HEK293 (cell line): ENCODE data around the gene TMIGD2.

Experiments
- CTCF ChIA-PET: fragments of 350-600 bp; formaldehyde crosslinking; extraction: SDS; loops from one replicate; lab custom pipeline; 2021; ENCODE audit warnings: antibody characterized with exemption; lab: Yijun Ruan, JAX
- POLR2A ChIA-PET: fragments of 300-600 bp; formaldehyde crosslinking; extraction: SDS; loops from one replicate; lab custom pipeline; 2020; ENCODE audit warnings: antibody characterized with exemption, inconsistent platforms; lab: Yijun Ruan, JAX
- H3K27ac ChIP-seq: fragments of 200-500 bp; sonication (Bioruptor generic); 2 replicates; pipeline ENCODE4 v1.5.1; 2014; ENCODE audit warnings: low read depth, low read length, control low read depth, inconsistent platforms; ENCODE audit errors: extremely low read depth
- H3K36me3 ChIP-seq, 2 experiments: fragments of 200-500 bp in 1 of 2; sonication (Bioruptor generic) in 1 of 2; 1 replicate in 1 of 2; 2 replicates in 1 of 2; pipeline ENCODE4 v1.5.1; 2014 to 2017; ENCODE audit warnings: inconsistent platforms in 2 of 2, low read length in 2 of 2; ENCODE audit not compliant: control insufficient read depth in 2 of 2, insufficient read depth in 1 of 2
- H3K4me1 ChIP-seq: fragments of 200-500 bp; sonication (Bioruptor generic); 2 replicates; pipeline ENCODE4 v1.5.1; 2014; ENCODE audit warnings: mild to moderate bottlenecking, low read length, inconsistent platforms; ENCODE audit not compliant: control insufficient read depth, insufficient read depth
- H3K4me3 ChIP-seq: 2 replicates; pipeline ENCODE4 v1.5.1; 2011; ENCODE audit warnings: low read depth, mild to moderate bottlenecking, control low read depth, low read length, moderate library complexity
- H3K9me3 ChIP-seq: fragments of 200-500 bp; sonication (Bioruptor generic); 2 replicates; pipeline ENCODE4 v1.5.1; 2014; ENCODE audit warnings: low read depth, low read length, inconsistent platforms; ENCODE audit not compliant: control insufficient read depth, insufficient read depth
- EGR2 ChIP-seq: fragments of 450-650 bp; formaldehyde crosslinking; IDR thresholded peaks from 2 replicates; pipeline ENCODE4 v1.5.1; 2016; ENCODE audit warnings: low read depth, missing biosample characterization, missing genetic modification characterization
- GFI1B ChIP-seq: fragments of 450-650 bp; formaldehyde crosslinking; IDR thresholded peaks from 2 replicates; pipeline ENCODE4 v1.5.1; 2016; ENCODE audit warnings: missing biosample characterization, missing genetic modification characterization
- ZNF10 ChIP-seq: fragments of 450-650 bp; formaldehyde crosslinking; IDR thresholded peaks from 2 replicates; pipeline ENCODE4 v1.5.1; 2017; ENCODE audit warnings: missing biosample characterization, missing genetic modification characterization
- ZNF121 ChIP-seq: fragments of 450-650 bp; formaldehyde crosslinking; IDR thresholded peaks from 2 replicates; pipeline ENCODE4 v1.5.1; 2016; ENCODE audit warnings: missing biosample characterization, missing genetic modification characterization
- ZNF169 ChIP-seq: fragments of 450-650 bp; formaldehyde crosslinking; IDR thresholded peaks from 2 replicates; pipeline ENCODE4 v1.5.1; 2016; ENCODE audit warnings: missing biosample characterization, missing genetic modification characterization
- ZNF174 ChIP-seq: fragments of 450-650 bp; formaldehyde crosslinking; IDR thresholded peaks from 2 replicates; pipeline ENCODE4 v1.5.0; 2017; ENCODE audit warnings: missing biosample characterization, mild to moderate bottlenecking, missing genetic modification characterization
- ZNF19 ChIP-seq: fragments of 450-650 bp; formaldehyde crosslinking; IDR thresholded peaks from 2 replicates; pipeline ENCODE4; 2016; ENCODE audit warnings: missing biosample characterization, missing genetic modification characterization, low read depth
- ZNF202 ChIP-seq: fragments of 450-650 bp; formaldehyde crosslinking; IDR thresholded peaks from 2 replicates; pipeline ENCODE4 v1.5.1; 2016; ENCODE audit warnings: missing biosample characterization, missing genetic modification characterization, borderline replicate concordance
- ZNF391 ChIP-seq: fragments of 450-650 bp; formaldehyde crosslinking; IDR thresholded peaks from 2 replicates; pipeline ENCODE4 v1.5.1; 2016; ENCODE audit warnings: low read depth, missing biosample characterization, missing genetic modification characterization, borderline replicate concordance
- ZNF416 ChIP-seq: fragments of 450-650 bp; formaldehyde crosslinking; IDR thresholded peaks from 2 replicates; pipeline ENCODE4 v1.5.1; 2016; ENCODE audit warnings: missing biosample characterization, missing genetic modification characterization
- ZNF549 ChIP-seq: fragments of 450-650 bp; IDR thresholded peaks from 2 replicates; pipeline ENCODE4 v1.5.1; 2018; ENCODE audit warnings: missing biosample characterization, missing genetic modification characterization, mild to moderate bottlenecking, inconsistent platforms, moderate library complexity
- ZNF558 ChIP-seq: fragments of 450-650 bp; formaldehyde crosslinking; IDR thresholded peaks from 2 replicates; pipeline ENCODE4 v1.5.1; 2016; ENCODE audit warnings: missing biosample characterization, missing genetic modification characterization
- ZNF600 ChIP-seq: fragments of 450-650 bp; formaldehyde crosslinking; IDR thresholded peaks from 2 replicates; pipeline ENCODE4 v1.5.1; 2016; ENCODE audit warnings: missing biosample characterization, missing genetic modification characterization
- ZNF621 ChIP-seq: fragments of 450-650 bp; formaldehyde crosslinking; IDR thresholded peaks from 2 replicates; pipeline ENCODE4 v1.5.1; 2017; ENCODE audit warnings: missing biosample characterization, missing genetic modification characterization
- ZNF707 ChIP-seq: fragments of 450-650 bp; formaldehyde crosslinking; IDR thresholded peaks from 2 replicates; pipeline ENCODE4 v1.5.1; 2016; ENCODE audit warnings: missing biosample characterization, missing genetic modification characterization
- ZNF777 ChIP-seq: fragments of 450-650 bp; formaldehyde crosslinking; IDR thresholded peaks from 2 replicates; pipeline ENCODE4 v1.5.1; 2017; ENCODE audit warnings: missing biosample characterization, missing genetic modification characterization, borderline replicate concordance
- ZNF791 ChIP-seq: fragments of 450-650 bp; formaldehyde crosslinking; IDR thresholded peaks from 2 replicates; pipeline ENCODE4 v1.5.1; 2016; ENCODE audit warnings: missing biosample characterization, missing genetic modification characterization
- TF ChIP-seq, protein P1 (sequence below): fragments of 450-650 bp; formaldehyde crosslinking; IDR thresholded peaks from 2 replicates; pipeline ENCODE4 v1.5.1; 2016; ENCODE audit warnings: missing biosample characterization, missing genetic modification characterization
- TF ChIP-seq, protein P2 (sequence below): fragments of 450-650 bp; formaldehyde crosslinking; IDR thresholded peaks from 2 replicates; pipeline ENCODE4; 2016; ENCODE audit warnings: missing biosample characterization, missing genetic modification characterization
- TF ChIP-seq, protein P3 (sequence below): fragments of 450-650 bp; formaldehyde crosslinking; IDR thresholded peaks from 2 replicates; pipeline ENCODE4 v1.5.1; 2016; ENCODE audit warnings: missing biosample characterization, missing genetic modification characterization
- TF ChIP-seq, protein P4 (sequence below): fragments of 450-650 bp; formaldehyde crosslinking; IDR thresholded peaks from 2 replicates; pipeline ENCODE4 v1.5.1; 2016; ENCODE audit warnings: missing biosample characterization, missing genetic modification characterization

The TMIGD2 gene

DNA sequence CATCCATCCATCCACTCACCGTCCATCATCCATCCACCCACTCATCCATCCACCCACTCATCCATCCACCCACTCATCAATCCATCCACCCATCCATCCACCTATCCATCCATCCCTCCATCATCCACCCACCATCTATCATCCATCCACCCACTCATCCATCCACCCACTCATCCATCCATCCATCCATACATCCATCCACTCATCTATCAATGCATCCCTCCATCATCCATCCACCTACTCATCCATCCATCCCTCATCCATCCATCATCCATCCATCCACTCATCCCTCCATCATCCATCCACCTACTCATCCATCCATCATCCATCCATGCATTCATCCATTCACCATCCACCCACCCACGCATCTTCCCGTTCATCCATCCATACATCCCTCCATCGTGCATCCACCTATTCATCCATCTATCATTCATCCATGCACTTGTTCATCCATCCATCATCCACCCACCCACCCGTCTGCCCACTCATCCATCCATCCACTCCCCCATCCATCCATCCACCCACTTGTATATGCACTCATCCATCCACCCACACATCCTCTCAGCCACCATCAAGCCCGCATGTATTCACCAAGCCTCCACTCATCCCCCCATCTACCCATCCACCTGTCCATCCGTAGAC, 32.9 kb upstream of the TMIGD2 start (continued):
- TF ChIP-seq, protein P1, sequence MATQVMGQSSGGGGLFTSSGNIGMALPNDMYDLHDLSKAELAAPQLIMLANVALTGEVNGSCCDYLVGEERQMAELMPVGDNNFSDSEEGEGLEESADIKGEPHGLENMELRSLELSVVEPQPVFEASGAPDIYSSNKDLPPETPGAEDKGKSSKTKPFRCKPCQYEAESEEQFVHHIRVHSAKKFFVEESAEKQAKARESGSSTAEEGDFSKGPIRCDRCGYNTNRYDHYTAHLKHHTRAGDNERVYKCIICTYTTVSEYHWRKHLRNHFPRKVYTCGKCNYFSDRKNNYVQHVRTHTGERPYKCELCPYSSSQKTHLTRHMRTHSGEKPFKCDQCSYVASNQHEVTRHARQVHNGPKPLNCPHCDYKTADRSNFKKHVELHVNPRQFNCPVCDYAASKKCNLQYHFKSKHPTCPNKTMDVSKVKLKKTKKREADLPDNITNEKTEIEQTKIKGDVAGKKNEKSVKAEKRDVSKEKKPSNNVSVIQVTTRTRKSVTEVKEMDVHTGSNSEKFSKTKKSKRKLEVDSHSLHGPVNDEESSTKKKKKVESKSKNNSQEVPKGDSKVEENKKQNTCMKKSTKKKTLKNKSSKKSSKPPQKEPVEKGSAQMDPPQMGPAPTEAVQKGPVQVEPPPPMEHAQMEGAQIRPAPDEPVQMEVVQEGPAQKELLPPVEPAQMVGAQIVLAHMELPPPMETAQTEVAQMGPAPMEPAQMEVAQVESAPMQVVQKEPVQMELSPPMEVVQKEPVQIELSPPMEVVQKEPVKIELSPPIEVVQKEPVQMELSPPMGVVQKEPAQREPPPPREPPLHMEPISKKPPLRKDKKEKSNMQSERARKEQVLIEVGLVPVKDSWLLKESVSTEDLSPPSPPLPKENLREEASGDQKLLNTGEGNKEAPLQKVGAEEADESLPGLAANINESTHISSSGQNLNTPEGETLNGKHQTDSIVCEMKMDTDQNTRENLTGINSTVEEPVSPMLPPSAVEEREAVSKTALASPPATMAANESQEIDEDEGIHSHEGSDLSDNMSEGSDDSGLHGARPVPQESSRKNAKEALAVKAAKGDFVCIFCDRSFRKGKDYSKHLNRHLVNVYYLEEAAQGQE (tag by site-specific recombination): no peak
- TF ChIP-seq ZNF10: no peak
- TF ChIP-seq ZNF121 (tag by site-specific recombination): no peak
- TF ChIP-seq EGR2: peak; percentile 100
- TF ChIP-seq, all 188 proteins: peak for 16

DNA sequence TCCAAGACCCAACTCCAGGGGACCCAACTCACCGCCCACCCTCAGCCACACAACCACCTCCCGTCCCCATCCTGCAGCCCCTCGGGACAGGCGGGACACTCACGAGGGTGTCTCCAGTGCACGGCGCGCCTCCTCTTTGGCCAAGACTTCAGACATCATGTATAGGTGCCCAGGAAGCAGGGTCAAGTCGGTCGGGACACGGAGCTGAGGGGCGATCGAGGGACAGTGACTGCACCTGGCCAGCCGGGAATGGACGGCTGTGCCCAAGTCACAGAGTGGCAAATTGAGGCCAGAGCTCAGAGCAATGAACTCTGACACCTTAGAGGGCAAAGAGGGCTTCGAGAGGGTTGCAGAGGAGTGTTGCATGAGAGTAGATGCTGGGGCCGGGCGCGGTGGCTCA, 27.7 kb upstream of the TMIGD2 start:
- CTCF ChIA-PET: no interaction called here
- Histone ChIP-seq H3K27ac (no peak overlapping the region), H3K4me3 (no peak overlapping the region), H3K9me3 (no peaks in the 10 kb centered on the region), H3K4me1 (no peaks in the 10 kb centered on the region), H3K36me3 (no peaks in the 10 kb centered on the region)
- TF ChIP-seq ZNF549: no peak
- no peak for TF ChIP-seq ZNF202 (tag by site-specific recombination)
- TF ChIP-seq ZNF169: no peak
- no peak for TF ChIP-seq ZNF174 (tag by site-specific recombination)
- no peak for TF ChIP-seq ZNF416
- no peak for TF ChIP-seq ZNF777 (tag by site-specific recombination)
- TF ChIP-seq, protein P2, sequence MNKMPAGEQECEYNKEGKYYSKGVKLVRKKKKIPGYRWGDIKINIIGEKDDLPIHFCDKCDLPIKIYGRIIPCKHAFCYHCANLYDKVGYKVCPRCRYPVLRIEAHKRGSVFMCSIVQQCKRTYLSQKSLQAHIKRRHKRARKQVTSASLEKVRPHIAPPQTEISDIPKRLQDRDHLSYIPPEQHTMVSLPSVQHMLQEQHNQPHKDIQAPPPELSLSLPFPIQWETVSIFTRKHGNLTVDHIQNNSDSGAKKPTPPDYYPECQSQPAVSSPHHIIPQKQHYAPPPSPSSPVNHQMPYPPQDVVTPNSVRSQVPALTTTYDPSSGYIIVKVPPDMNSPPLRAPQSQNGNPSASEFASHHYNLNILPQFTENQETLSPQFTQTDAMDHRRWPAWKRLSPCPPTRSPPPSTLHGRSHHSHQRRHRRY (tag by site-specific recombination): no peak
- TF ChIP-seq ZNF558: no peak
- no peak for TF ChIP-seq ZNF791 (tag by site-specific recombination)
- TF ChIP-seq, protein P3, sequence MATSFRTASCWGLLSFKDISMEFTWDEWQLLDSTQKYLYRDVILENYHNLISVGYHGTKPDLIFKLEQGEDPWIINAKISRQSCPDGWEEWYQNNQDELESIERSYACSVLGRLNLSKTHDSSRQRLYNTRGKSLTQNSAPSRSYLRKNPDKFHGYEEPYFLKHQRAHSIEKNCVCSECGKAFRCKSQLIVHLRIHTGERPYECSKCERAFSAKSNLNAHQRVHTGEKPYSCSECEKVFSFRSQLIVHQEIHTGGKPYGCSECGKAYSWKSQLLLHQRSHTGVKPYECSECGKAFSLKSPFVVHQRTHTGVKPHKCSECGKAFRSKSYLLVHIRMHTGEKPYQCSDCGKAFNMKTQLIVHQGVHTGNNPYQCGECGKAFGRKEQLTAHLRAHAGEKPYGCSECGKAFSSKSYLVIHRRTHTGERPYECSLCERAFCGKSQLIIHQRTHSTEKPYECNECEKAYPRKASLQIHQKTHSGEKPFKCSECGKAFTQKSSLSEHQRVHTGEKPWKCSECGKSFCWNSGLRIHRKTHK (tag by site-specific recombination): no peak
- no peak for TF ChIP-seq ZNF600 (tag by site-specific recombination)
- TF ChIP-seq, protein P4, sequence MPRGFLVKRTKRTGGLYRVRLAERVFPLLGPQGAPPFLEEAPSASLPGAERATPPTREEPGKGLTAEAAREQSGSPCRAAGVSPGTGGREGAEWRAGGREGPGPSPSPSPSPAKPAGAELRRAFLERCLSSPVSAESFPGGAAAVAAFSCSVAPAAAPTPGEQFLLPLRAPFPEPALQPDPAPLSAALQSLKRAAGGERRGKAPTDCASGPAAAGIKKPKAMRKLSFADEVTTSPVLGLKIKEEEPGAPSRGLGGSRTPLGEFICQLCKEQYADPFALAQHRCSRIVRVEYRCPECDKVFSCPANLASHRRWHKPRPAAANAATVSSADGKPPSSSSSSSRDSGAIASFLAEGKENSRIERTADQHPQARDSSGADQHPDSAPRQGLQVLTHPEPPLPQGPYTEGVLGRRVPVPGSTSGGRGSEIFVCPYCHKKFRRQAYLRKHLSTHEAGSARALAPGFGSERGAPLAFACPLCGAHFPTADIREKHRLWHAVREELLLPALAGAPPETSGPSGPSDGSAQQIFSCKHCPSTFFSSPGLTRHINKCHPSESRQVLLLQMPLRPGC (tag by site-specific recombination): no peak
- TF ChIP-seq ZNF621 (tag by site-specific recombination): no peak
- no peak for TF ChIP-seq ZNF391 (tag by site-specific recombination)
- no peak for TF ChIP-seq ZNF707
- no peak for TF ChIP-seq GFI1B (tag by site-specific recombination)
- no peak for TF ChIP-seq ZNF19 (tag by site-specific recombination)
- POLR2A ChIA-PET: interaction anchor here (2.6 kb wide), 1 partner anchor 13 kb away, joined by 15 read pairs; the partner anchor contains the start of gene MPND
